Measurements from ENCODE around the gene PRG2.
"Not testable (repeated sequence)": the region's sequence is repeated elsewhere in the genome, so short reads cannot be mapped to it uniquely, and the experiment has no call there.

Gene PRG2

DNA sequence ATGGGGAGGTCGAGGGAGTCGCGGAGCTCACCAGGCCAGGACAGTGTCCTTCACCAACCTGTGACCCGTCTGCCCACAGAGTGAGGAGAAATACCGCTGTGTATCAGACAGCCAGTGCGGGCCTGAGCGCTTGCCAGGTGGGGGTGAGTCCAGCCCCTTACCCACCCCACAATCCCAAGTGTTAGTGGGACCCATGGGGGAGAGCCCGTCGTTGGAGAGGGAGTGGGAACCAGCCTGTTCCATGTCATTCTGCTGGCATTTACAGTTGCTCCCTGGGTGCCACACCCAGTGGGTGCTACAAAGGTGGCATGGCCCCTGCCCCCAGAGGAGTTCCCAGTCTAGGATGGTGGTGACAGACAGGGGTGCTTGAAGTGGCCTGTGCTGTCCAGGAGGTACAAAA lies 43.1 kb downstream of the PRG2 start:
- DNase-seq (ENCODE audit: low spot score): no peak

DNA sequence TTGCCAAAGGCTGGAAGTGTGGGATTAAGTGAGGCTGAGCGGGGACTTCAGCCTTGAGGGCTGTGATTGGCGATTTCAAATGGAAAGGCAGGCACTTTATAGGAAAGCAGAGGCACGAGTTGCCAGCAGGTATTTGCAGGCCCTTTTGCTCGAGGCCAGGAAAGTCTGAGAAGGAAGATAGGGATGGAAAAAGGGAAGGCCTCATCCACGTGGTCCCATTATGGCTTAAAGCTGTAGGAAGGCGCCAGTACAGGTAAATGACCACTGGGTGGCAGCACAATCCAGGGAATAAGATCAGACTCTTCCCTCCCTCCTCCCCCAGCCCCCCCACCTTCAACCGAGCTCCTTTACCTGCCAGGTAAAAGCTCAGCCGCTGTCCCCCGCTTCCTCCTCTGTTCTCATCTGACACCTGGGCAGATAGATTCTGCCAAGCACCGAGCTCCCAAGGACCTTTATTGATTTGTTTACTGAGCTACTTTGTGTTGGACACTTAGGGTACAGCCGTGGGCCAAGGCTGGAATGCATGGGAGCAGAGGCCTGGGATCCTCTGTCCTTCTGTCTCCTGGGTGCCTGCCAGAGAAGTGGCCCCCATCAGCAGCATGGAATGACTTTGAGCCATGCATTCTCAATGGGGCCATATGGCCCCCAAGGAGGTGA lies 44.8 kb downstream of the PRG2 start:
- peak; percentile 74 for DNase-seq (ENCODE audit: low spot score)

DNA sequence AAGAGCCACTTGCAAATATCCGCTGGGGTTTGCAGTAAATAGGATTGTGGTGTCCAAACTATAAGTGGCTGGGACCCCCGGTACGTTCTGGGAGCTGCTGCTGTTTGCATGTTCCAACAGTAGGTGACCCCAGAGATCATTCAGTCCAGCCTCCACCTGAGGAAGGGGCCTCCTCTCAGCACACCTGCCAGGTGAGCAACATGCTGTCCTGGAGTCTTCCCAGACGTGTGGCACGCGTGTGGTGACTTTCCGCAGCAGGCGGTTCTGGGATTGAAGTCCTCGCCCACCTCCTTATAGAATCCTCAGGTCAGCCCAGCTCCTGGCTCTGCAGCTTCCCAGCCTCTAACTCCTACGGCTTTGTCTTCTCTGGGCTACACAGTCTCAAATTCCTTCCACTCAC lies 45.6 kb downstream of the PRG2 start:
- DNase-seq (ENCODE audit: low spot score): no peak

DNA sequence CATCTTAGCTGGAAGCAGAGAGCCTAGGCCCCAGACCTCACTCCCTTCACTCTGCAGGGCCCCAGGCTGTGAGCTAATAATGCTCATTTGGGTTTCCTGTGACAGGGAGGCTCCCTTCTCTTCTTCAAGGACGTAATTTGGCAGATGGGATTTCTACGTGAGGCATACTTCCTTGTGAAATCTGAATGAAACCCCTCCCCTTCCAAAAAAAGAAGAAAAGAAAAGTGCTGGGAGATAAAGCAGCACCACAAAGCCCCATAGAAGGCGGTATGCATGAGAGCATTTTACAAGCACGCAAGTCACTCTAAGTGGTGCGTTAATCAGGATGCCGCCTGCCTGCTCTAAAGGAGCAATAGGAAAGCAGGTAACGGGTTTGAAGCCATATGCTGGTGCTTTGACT lies 46.6 kb downstream of the PRG2 start:
- DNase-seq (ENCODE audit: low spot score): no peak

DNA sequence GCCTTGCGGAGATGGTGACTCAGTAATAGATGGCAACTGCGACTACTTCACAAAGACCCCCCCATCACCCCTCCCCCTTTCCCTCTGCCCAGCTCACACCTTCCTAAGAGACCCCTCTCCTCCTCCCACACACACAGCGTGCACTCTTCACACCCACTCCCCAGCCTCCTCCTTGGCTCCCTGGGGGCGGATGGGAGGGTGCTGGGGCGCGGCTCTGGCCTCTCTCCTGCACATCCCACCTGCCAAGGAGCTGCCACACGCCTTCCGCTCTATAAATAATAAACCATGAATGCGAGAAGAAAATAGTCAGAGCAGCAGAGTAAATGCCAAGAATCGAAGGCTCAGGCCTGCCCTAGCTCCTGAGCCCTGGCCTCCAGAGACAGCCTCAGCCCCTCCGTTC lies 47.7 kb downstream of the PRG2 start:
- no peak for DNase-seq (ENCODE audit: low spot score)

DNA sequence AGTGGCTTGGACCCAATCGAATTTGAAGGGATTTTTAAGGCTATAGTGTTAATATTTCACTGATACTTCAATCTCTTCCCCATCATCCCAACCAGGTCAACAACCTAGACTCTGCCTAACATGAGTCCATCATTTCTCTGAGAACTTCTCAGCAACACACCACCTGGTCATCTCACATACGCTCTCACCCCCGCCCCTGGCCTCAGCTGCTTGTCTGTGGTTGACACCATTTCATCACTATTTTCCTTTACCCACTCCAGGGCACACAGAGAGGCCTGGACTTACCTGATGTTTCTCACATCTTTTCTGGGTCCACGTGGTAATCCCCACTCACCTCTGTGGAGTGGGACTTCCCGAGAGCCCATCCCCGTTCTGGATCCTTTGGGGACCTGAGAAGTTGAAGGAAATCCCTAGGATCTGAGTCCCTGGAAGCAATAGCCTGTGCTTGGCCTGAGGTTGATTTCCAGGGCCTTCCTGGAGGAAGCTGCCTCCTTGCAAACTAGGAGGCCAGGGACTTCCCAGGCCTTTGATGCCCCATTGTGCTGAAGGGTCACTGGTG lies 49.1 kb downstream of the PRG2 start:
- DNase-seq (ENCODE audit: low spot score): no peak

DNA sequence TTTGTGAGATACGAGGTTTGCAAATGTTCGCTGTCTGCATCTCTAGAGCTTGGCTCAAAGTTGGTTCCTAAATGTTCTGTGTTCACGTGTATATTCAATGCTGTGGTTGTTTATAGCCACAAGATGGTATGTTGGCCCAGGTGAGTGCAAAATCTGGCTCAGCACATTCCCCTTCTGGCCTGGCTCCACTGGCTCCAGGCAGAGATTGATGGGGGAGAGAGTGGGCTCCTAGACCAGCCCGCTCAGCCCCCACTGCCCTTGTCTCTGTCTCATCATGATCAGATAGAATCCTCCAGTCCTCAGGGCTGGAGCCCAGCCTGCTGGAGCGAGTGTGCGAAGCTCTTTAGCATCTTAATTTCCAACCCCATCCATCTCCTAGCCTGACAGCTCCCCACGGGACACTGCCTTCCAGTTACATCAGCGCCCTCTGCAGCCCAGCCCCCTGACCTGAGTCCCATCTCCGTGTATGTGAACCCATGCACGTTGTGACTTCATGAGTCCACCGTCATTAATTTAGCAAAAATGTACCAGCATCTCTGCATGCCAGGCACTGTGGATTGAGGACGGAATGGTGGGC lies 50.3 kb downstream of the PRG2 start:
- DNase-seq (ENCODE audit: low spot score): no peak

DNA sequence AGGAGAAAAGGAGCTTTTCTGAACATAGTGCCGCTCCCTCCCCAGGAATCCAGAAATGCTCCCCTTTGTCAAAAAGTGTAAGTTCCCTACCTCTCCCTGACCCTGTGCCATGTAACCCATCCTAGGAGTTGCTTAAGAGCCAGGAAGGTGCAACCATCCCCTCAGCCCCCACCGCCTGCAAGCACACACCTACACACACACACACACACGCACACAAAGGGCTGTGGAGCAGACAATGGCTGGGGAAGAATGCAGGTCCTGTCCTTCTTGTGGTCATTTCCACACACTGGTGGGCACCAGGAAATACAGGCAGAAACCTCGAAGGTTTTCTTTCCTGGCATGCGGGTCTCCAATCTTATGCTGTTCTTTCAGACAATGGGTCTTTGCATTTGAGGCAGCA lies 51.1 kb downstream of the PRG2 start:
- DNase-seq (ENCODE audit: low spot score): no peak

DNA sequence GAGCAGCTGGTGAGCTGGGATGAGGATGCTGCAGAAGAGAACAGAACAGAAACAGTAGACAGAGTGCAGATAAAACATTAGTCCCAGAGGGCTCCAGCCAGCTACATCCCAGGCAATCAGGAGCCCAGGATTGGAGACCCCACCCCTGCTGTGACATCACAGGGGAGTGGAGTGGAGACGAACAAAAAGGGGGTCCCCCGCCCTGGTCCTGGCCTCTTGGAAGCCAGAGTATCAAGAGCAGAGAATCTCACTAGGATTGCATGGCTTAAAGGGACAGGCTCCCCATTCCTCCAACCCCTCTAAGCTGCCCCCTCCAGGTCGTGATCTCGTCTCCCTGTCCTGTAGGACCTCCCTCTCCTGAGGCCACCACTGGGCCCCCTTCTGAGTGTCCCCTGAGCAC lies 52.3 kb downstream of the PRG2 start, which contains the start of gene P2RX3:
TSS of gene P2RX3 (plus strand) at position 211 of the 400 bp plus-strand sequence. CDS start 199 bp downstream, outside the sequence.
- no peak for DNase-seq (ENCODE audit: low spot score)

DNA sequence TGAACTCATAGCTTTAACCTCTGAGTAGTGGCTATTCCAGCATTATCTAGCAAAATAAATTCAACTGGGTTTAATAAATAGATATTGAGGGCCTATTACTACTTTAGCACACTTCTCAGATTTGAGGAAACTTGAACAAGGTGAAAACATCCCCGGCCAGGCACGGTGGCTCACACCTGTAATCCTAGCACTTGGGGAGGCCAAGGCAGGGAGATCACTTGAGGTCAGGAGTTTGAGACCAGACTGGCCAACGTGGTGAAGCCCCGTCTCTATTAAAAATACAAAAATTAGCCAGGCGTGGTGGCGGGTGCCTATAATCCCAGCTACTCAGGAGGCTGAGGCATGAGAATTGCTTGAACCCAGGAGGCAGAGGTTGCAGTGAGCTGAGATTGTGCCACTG lies 53.6 kb downstream of the PRG2 start:
- DNase-seq (ENCODE audit: low spot score): not testable (repeated sequence)

Data from RKO (cell line).